Measurements from ENCODE around the gene KLF7. TPM values are rescaled to one million over a fixed set of nuclear protein-coding genes. Genes with fewer than 3 reads are reported as not detected.

KLF7 gene
- total RNA-seq, 1 experiment from 2014 or later: 24.9 TPM

DNA sequence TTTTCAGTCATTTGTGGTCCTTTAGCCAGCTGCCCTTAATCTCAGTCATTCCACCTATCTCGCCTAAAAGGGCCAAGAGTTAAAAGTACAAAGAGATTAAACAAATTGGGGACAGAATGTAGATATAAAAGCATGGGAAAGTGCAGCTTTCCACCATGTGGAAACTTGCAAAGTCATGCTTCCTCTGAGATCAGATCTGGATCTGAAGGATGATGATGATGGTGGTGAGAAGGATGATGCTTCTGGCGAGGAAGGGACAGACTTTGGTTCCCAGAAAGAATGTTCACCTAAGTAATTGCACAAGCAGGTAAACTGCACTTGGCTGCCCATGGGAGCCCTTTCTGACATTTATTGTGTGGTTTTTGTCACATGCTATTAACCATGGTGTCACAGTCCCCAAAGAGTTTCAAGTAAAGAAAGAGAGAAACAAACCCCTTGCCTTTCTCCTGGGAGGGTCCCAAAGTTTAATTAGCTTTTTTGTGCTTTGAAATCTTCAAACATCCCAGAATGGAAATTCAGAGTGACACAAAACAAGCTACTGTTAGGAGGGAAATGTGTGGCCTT, 34.7 kb downstream of the KLF7 start:
- BruUV-seq (replicated peaks): no TSS peak

GRCh38 chr2:207129821-207130220, 35.9 kb downstream of the KLF7 start:
- no peak overlapping the region for H3K27ac Mint-ChIP-seq (ENCODE audit: unreplicated experiment)
- H3K4me1 Mint-ChIP-seq (ENCODE audit: low read depth, unreplicated experiment): peaks cover 55% of the 10 kb centered on the region
- intact Hi-C loops (cut with micrococcal nuclease; ENCODE audit: unreplicated experiment): no loop called here
- H3K36me3 Mint-ChIP-seq (ENCODE audit: insufficient read depth, unreplicated experiment): no peaks in the 10 kb centered on the region
- H3K27me3 Mint-ChIP-seq (ENCODE audit: unreplicated experiment): no peaks in the 10 kb centered on the region
- DNase-seq: no peak
- no peak overlapping the region for H3K4me3 Mint-ChIP-seq (ENCODE audit: low read depth, unreplicated experiment)
- no peak for TF ChIP-seq CTCF (IDR thresholded peaks at IDR 0.05; ENCODE audit: unreplicated experiment)
- CTCF ChIA-PET: no interaction called here
- no peaks in the 10 kb centered on the region for H3K9me3 Mint-ChIP-seq (ENCODE audit: low read depth, unreplicated experiment)
- BruUV-seq (replicated peaks): no TSS peak

More for the DNA sequence above, 34.7 kb downstream of the KLF7 start:
- Mint-ChIP-seq H3K4me3 (ENCODE audit: low read depth, unreplicated experiment) (no peak overlapping the region), H3K27me3 (ENCODE audit: unreplicated experiment) (no peaks in the 10 kb centered on the region), H3K9me3 (ENCODE audit: low read depth, unreplicated experiment) (no peaks in the 10 kb centered on the region), H3K36me3 (ENCODE audit: insufficient read depth, unreplicated experiment) (peaks cover under 1% of the 10 kb centered on the region), H3K27ac (ENCODE audit: unreplicated experiment) (no peak overlapping the region), H3K4me1 (ENCODE audit: low read depth, unreplicated experiment) (peaks cover 65% of the 10 kb centered on the region)
- intact Hi-C loops (cut with micrococcal nuclease; ENCODE audit: unreplicated experiment): no loop called here
- TF ChIP-seq CTCF (IDR thresholded peaks at IDR 0.05; ENCODE audit: unreplicated experiment): no peak
- CTCF ChIA-PET: interaction anchor here (0.5 kb wide), 1 partner anchor 1015 kb away, joined by 6 read pairs; no protein-coding TSS in a partner anchor
- no peak for DNase-seq

DNA sequence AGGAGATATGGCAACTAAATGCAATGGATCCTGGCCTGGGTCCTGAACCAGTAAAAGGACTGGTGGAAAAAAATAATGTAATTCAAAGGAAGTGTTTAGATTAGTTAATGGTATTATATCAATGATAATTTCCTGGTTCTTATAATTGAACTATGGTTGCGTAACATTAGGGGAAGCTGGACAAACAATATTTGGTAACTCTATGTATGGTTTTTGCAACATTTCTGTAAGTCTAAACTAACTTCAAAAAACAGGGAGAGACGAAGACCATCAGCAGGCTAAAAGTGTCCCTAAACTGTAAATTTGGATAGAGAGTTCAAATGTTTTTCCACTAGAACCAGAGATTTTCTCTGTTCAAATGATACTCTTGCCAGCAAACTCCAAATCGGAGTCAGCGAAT, 36.9 kb downstream of the KLF7 start:
- H3K27me3 Mint-ChIP-seq (ENCODE audit: unreplicated experiment): no peaks in the 10 kb centered on the region
- TF ChIP-seq CTCF (IDR thresholded peaks at IDR 0.05; ENCODE audit: unreplicated experiment): no peak
- intact Hi-C loops (cut with micrococcal nuclease; ENCODE audit: unreplicated experiment): no loop called here
- CTCF ChIA-PET: no interaction called here
- H3K4me3 Mint-ChIP-seq (ENCODE audit: low read depth, unreplicated experiment): no peak overlapping the region
- H3K36me3 Mint-ChIP-seq (ENCODE audit: insufficient read depth, unreplicated experiment): peaks cover 4% of the 10 kb centered on the region
- no TSS peak for BruUV-seq (replicated peaks)
- DNase-seq: no peak
- H3K27ac Mint-ChIP-seq (ENCODE audit: unreplicated experiment): no peak overlapping the region
- peaks cover 53% of the 10 kb centered on the region for H3K4me1 Mint-ChIP-seq (ENCODE audit: low read depth, unreplicated experiment)
- no peaks in the 10 kb centered on the region for H3K9me3 Mint-ChIP-seq (ENCODE audit: low read depth, unreplicated experiment)

DNA sequence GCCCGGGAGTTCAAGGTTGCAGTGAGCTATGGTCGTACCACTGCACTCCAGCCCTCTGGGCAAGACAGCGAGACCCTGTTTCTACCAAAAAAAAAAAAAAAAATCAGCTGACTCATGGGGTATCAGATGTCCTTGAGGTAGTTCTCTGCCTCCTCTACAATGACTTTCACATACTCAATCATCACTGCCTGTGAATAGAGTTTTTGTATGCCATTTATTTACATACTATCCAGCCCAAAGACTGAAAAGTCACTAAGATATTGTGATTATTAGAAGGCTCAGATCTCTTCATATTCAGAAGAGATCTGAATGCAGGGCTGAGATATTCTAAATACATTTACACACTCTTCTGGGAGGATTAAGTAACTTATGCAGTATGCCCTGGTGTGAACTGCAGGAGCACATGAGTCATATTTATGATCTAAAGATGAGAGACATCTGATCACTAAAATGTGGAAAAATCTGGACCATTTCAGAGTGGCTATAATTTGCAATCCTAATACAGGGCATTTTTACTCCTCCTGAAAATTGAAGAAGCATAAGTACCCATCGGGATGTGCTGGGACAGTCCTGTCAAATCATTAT, 38.9 kb downstream of the KLF7 start:
- no peak for DNase-seq
- intact Hi-C loops (cut with micrococcal nuclease; ENCODE audit: unreplicated experiment): no loop called here
- no peaks in the 10 kb centered on the region for H3K9me3 Mint-ChIP-seq (ENCODE audit: low read depth, unreplicated experiment)

More for the DNA sequence above, 38.9 kb downstream of the KLF7 start:
- H3K27me3 Mint-ChIP-seq (ENCODE audit: unreplicated experiment): no peaks in the 10 kb centered on the region
- H3K4me3 Mint-ChIP-seq (ENCODE audit: low read depth, unreplicated experiment): no peak overlapping the region
- no peak for TF ChIP-seq CTCF (IDR thresholded peaks at IDR 0.05; ENCODE audit: unreplicated experiment)
- peaks cover 63% of the 10 kb centered on the region for H3K4me1 Mint-ChIP-seq (ENCODE audit: low read depth, unreplicated experiment)
- peaks cover 17% of the 10 kb centered on the region for H3K36me3 Mint-ChIP-seq (ENCODE audit: insufficient read depth, unreplicated experiment)
- no peak overlapping the region for H3K27ac Mint-ChIP-seq (ENCODE audit: unreplicated experiment)
- no TSS peak for BruUV-seq (replicated peaks)
- CTCF ChIA-PET: interaction anchor here (0.7 kb wide), 1 partner anchor 8 kb away, joined by 4 read pairs; no protein-coding TSS in a partner anchor

Measured in Calu3 (cell line).